RPMI8226 (cell line): Measurements from ENCODE around the gene ARHGEF11.

ENCODE experiments used
- DNase-seq: peaks from one replicate; pipeline ENCODE4 v3.0.0-alpha.2; 2015

Gene ARHGEF11

DNA sequence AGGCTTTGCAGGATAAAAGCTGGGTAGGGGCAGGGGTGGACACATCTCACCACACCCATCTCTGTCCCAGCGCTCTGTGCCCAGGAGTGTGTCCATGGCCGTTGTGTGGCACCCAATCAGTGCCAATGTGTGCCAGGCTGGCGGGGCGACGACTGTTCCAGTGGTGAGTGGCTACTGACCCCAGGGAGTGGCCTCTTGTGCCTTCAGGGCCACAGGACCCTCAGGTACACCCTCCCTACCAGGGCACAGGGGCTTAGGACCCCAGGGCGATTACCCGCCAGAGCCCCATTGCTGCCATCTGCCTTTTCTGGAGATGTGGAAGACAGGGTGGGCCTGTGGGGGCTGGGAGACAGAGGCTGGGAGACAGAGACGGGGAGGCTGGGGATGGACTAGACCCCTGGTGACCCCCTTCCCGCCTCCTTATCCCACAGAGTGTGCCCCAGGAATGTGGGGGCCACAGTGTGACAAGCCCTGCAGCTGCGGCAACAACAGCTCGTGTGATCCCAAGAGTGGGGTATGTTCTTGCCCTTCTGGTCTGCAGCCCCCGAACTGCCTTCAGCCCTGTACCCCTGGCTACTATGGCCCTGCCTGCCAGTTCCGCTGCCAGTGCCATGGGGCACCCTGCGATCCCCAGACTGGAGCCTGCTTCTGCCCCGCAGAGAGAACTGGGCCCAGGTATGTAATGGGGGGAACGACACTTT is 139.2 kb downstream of the ARHGEF11 start:
- no peak for DNase-seq

- no peak for DNase-seq
Observed at GRCh38 chr1:156905651-156906050, 139.9 kb downstream of the ARHGEF11 start.

- DNase-seq, result no peak
Observed at GRCh38 chr1:156905176-156905575, 140.4 kb downstream of the ARHGEF11 start.

DNA sequence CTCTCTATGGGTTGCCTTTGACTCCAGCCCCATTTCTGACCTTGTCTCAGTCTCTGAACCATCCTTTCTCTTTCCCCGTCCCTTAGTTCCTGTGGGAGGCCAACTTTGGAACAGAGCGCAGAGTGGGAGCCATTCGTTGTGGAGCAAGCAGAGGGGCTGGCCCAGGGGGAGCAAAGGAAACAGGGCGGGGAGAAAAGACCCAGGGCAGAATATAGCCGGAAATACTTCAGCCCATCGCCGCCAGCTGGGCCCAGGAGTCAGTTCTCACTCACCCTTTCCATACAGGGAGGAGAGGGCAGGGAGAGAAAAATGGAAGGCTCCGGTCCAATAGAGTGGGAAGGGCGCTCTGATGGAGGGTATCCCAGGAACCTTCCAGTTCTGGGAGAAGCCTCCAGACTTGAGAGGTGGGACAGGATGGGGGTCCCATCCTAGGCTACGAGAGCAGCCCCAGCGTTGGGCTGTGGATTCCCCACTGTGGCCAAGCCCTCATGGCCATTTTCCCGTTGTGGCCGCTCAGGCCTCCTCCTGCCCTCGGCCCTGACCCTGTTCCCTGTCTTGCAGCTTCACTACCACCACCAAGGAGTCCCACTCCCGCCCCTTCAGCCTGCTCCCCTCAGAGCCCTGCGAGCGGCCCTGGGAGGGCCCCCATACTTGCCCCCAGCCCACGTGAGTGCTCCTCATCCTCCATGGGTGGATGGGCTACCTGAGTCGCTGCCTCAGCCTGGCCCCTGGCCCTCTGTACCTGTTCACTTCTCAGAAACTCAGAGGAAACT is 141.2 kb downstream of the ARHGEF11 start:
- DNase-seq, result no peak

DNA sequence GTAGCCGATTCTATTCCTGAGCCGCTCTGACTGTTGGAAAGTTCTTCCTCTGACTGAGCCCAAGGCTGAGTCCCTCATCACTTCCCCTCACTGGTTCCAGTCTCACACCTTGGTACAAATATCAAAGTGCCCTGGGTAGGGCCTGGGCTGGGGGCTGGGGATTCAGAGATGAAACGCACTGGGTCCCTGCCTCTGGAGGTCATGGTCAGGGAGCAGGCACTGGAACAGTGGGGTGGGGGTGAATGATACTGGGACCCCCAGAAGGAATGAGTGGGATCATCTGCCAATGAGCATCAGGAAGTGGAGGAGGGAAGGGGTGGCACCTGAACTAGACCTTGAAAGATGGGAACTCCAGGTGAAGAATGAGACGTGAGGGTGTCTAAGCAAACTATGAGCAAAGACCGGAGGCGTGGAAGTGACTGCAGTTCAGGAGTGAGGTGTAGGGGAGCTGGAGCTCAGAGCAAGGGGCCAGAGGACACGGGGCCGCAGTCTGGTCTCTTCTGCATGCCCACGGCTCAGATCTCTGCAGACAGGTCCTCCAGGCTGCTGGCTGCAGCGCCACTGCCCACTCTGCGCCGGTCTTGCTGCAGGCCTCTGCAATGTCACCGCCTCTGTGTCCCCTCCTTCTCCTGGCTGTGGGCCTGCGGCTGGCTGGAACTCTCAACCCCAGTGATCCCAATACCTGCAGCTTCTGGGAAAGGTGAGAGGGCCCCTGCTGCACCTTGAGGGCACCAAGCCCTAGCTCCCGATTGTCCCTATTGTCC is 142.0 kb downstream of the ARHGEF11 start:
- DNase-seq, result no peak

DNA sequence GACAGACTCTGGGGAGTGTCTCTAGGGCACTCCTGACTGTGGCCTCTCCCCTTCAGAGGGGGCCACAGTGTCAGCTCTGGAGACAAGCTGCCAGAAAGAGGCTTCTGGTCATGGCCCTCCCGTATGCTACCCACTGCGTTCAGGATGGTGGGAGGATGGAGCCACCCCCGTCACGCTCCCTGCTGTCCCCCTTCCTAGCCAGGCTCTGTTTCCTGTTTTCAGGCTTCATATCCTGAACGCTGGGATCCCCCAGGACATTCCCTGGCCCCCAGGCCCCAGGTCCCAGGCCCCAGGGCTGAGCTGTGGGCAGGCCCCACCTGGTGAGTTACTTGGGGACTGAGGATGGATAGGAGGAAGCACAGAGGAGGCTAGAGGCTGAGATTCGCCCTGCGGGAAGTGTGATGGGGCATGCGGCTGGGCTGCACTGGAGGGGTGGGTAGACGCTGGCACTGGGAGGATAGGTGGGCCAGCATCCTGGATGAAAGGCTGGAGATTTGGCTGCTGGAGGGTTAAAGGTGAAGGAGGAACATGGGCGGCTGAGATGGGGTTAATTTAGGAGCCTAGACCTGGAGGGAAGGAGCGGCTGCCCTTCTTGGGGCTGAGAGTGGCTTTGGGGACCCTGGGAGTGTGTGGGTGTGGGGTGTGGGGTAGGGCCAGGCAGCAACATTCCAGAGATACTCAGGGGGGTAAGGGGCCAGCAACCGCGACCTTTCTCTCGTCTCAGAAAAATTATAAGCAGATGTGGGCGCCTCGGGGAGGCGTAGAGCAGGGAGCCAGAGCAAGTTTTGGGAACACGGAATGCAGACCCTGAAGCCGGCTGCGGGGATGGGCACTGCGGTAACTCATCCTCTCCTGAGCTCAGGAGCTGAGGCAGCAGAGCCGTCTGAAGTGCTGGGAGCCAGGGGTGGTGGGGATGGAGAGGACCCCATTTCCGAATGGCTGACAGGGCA is 143.3 kb downstream of the ARHGEF11 start:
- DNase-seq, result no peak

DNA sequence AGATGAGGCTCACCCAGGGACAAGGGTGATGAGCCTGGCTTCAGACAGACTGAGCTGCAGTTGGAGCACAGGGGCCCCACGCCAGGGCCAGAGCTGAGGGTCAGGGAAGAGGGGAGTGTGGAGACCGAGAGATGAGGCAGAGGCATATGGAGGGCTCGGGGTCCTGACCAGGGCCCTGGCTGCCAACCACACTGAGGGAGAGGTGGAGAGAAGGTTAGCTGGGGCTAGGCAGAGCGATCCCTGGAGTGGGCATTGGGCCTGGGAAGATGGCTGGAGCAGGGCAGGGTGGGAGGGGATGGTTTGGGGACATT is 144.0 kb downstream of the ARHGEF11 start:
- DNase-seq, result no peak

DNA sequence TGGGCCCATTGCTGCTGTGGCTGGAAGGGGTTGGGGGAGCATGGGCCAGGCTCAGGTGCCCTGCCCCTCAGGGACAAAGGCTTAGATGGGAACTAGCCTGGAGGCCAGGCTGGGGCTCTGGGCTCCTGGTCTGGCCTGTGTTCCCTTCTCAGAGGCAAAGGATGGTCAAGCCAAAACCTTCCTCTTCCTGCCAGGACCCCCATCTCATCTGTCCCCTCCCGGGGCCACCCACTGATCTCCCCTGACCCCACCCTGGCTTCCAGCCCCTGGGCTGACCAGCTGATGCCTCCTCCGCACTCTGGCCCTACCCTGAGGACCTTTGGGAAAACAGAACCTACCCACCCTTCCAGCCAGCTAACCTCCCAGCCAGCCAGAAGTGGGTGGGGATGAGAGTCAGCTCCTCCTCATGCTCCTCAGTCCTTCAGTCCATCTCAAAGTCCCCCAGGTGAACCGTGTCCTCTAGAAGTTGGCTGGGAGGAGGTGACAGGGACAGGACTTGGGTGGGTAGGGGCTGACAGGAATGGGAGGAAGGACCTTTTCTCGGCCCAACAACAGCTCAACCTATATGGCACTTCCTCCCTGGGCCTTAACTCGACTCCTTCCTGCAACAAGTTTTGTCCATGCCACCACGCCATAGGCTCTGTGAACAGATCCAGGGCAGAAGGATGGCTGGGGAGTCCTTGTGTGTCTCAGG is 144.5 kb downstream of the ARHGEF11 start:
- no peak for DNase-seq

GRCh38 chr1:156899956-156900718 is 145.4 kb downstream of the ARHGEF11 start:
- DNase-seq, result peak; percentile 68

DNA sequence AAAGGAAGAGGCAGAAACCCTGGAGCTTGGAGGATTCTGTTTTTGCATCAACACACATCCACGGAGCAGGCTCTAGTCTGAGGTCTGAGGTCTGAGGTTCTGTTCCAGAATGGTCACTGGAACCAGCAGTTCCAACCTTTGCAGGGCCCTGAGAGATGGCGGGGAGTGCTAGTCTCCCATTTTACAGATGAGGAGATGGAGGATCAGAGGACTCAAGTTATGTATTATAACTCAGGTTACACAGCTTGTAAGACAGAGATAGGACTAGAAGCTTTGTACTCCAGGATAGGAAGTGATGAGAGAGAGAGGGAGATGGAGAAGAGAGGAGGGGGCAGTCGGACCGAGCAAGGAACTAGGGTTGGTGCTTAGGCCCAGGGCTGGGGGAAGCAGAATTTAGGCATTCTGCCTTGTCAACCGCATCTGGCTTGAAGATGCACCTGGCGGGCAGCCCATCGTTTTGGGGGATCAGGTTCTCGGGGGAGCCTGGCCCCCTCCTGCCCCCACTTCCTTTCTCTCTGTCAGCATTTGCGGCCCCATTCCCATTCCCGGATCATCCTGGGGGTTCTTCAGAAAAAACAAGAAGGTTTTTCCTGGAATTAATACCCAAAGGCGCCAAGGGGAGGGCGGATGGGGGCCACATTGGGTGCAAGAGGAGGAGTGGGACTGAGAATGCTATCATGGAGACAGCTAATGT is 146.4 kb downstream of the ARHGEF11 start:
- no peak for DNase-seq

- DNase-seq, result no peak
Observed at GRCh38 chr1:156898161-156898566, 147.4 kb downstream of the ARHGEF11 start.

GRCh38 chr1:156897078-156897825 is 148.3 kb downstream of the ARHGEF11 start:
- DNase-seq, result no peak

GRCh38 chr1:156896490-156897033 is 149.0 kb downstream of the ARHGEF11 start:
- no peak for DNase-seq

GRCh38 chr1:156895927-156896326 is 149.6 kb downstream of the ARHGEF11 start:
- DNase-seq, result no peak

DNA sequence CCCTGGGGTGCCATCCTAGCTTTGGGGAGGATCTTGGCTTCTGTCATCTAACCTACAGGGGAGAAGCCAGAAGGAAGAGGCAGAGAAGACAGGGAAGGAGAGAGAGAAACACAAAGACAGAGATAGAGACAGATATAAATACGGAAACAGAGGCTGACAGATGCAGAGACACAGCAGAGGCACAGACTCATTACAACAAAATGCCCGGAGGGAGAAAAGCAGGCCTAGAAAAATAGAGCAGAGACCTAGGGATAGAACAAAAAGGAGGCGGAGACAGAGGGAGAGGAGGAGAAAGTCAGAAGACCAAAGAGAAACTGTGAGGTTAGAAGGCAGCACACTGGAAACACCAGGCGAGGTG is 150.1 kb downstream of the ARHGEF11 start:
- DNase-seq, result no peak

DNA sequence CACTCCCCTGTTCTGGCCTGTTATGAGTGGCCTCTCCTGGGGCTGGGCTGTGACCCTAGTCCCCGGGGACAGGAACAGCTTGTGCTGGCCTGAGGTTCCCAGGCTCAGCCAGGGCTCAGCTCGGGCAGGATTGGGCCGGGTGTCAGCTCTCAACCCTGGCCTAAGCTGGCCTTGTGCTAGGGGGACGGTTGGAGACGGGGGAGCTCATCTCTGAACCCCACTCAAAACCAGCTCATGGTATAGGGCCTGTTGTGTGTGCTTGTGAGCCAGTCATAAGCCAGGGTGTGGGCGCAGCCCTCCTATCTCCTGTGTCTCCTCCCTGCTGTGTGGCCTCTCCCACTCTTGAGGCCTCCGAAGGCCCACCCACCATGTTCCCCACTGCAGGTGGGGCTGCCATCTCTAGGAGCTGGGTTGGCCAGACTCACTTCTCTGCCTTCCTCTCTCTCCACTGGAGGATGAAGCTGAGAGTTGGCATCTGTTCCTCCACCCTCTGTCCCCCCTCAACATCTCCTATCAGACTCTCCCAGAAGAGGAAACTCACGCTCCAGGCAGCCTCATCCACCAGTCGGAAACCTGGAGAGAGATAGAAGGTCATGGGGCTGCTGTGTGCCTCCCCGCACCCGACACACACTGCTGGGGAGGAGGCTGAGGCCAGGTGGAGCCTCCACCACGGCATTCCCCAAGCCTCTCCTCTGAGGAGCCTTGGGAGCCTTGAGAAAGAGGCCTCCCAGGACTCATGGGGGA is 150.7 kb downstream of the ARHGEF11 start:
- DNase-seq, result no peak

GRCh38 chr1:156894001-156894400 is 151.5 kb downstream of the ARHGEF11 start:
- no peak for DNase-seq

DNA sequence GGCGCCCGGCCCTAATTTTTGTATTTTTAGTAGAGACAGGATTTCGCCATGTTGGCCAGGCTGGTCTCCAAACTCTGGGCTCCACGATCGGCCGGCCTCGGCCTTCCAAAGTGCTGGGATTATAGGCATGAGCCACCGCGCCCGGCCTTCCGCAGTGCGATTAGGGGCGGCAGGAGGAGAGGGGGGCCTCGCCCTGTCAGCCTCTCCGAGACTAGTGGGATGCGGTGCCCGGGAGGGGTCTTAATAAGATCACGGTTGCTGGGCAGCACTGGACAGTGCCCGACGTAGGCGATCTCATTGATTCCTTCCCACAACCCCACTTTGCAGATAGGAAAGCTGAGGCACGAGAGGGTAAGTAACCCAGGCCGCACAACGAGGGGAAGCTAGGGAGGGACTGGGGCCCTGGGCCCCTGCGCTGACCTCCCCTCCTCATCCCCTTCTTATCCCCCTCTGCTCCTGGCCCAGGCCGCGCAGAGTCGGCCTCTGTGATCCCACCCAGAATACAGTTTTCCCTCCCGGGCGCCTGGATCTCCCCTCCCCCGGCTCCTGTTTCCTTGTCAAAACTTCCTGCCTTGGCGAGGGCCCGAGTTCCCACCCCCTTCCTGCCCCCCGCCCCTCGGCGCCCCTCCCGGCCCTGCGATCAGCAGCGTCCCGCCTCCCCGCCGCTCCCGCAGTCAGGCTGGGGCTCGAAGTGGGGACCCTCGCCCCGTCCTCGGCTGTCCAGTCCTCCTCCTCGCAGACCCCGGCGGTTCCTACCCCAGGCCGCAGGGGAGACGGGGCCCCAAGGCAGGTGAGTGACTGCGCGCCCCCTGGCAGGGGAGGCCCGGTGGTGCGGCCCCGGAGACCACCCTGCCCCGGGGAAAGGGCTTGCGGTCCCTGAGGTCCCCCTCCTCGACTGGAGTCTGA is 152.2 kb downstream of the ARHGEF11 start, which contains the start of gene PEAR1:
TSS of gene PEAR1 (plus strand) at position 671 of the 906 bp plus-strand sequence. CDS start 10,209 bp downstream, outside the sequence.
- no peak for DNase-seq
